ENCODE measurements around the gene TMEM41A.

The TMEM41A gene

DNA sequence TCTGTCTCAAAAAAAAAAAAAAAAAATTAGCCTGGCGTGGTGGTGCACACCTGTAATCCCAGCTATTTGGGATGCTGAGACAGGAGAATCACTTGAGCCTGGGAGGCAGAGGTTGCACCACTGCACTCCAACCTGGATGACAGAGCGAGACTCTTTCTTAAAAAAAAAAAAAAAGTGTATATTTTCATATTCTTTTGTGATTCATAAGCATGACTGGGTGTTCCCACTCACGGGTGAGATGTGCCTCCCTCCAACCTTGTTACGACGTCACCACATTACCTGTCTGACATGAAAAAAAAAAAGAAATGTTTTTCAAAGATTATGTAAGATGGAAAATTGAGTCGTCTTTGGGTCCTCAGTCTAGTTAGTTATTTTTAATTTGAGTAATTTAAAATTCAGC, 56.8 kb downstream of the TMEM41A start:
- H3K4me2 ChIP-seq (ENCODE audit: low read length): no peak overlapping the region
- TF ChIP-seq, protein P1, sequence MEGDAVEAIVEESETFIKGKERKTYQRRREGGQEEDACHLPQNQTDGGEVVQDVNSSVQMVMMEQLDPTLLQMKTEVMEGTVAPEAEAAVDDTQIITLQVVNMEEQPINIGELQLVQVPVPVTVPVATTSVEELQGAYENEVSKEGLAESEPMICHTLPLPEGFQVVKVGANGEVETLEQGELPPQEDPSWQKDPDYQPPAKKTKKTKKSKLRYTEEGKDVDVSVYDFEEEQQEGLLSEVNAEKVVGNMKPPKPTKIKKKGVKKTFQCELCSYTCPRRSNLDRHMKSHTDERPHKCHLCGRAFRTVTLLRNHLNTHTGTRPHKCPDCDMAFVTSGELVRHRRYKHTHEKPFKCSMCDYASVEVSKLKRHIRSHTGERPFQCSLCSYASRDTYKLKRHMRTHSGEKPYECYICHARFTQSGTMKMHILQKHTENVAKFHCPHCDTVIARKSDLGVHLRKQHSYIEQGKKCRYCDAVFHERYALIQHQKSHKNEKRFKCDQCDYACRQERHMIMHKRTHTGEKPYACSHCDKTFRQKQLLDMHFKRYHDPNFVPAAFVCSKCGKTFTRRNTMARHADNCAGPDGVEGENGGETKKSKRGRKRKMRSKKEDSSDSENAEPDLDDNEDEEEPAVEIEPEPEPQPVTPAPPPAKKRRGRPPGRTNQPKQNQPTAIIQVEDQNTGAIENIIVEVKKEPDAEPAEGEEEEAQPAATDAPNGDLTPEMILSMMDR (IDR thresholded peaks at IDR 0.05): no peak
- H3K27ac ChIP-seq: no peak overlapping the region
- no peak overlapping the region for H2AFZ ChIP-seq
- H3K27me3 ChIP-seq (ENCODE audit: control insufficient read depth, insufficient read depth, low read length): no peaks in the 10 kb centered on the region
- no peaks in the 10 kb centered on the region for H3K4me1 ChIP-seq
- H3K9me3 ChIP-seq (ENCODE audit: control insufficient read depth, low read length): no peaks in the 10 kb centered on the region
- no peak overlapping the region for H3K9ac ChIP-seq
- H3K4me3 ChIP-seq (ENCODE audit: low read depth, low read length): no peak overlapping the region
- H3K36me3 ChIP-seq (ENCODE audit: control insufficient read depth, insufficient read depth, low read length): no peaks in the 10 kb centered on the region
- no peaks in the 10 kb centered on the region for H3K79me2 ChIP-seq

DNA sequence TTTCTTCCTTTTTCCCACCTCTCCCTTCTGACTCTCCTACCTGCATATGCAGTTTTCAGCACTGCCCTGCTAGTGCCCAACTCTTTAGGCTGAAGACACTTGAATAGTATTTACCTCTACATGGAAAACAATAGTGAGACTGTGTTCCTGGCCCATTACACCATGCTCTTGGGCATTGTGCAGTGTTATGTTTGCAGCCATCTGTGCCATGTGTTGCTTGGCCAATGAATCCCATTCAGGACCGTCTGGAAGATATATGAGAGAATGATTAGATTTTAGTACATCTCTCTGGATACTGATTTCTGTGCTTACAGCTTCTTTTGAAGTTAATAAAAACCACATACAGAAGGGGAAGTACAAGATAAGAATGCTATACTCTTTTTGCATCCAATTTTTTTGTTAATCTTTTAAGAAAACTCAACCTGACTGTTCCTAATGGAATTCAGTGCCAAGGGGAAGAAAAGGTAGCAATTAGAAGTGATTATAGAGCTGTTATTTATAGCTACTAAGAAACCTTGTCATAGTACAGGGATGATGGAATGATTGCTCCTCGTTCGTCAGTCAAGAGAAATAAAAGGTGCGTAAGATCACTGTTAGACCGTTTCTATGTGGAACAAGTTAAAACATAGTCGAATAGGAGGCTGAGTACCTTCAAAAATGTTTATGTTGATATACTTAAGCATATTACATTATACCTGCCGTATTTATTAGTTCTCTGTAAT, 58.9 kb downstream of the TMEM41A start:
- H3K27ac ChIP-seq: no peak overlapping the region
- H2AFZ ChIP-seq: no peak overlapping the region
- H3K9me3 ChIP-seq (ENCODE audit: control insufficient read depth, low read length): no peaks in the 10 kb centered on the region
- TF ChIP-seq, protein P1 (IDR thresholded peaks at IDR 0.05): no peak
- H3K36me3 ChIP-seq (ENCODE audit: control insufficient read depth, insufficient read depth, low read length): no peaks in the 10 kb centered on the region
- H3K27me3 ChIP-seq (ENCODE audit: control insufficient read depth, insufficient read depth, low read length): no peaks in the 10 kb centered on the region
- H3K4me1 ChIP-seq: no peaks in the 10 kb centered on the region
- H3K4me3 ChIP-seq (ENCODE audit: low read depth, low read length): no peak overlapping the region
- no peak overlapping the region for H3K9ac ChIP-seq
- no peaks in the 10 kb centered on the region for H3K79me2 ChIP-seq
- no peak overlapping the region for H3K4me2 ChIP-seq (ENCODE audit: low read length)
